HCEC 1CT (cell line): ENCODE results near the gene KRTAP19-1.
"Not testable (repeated sequence)": the region's sequence is repeated elsewhere in the genome, so short reads cannot be mapped to it uniquely, and the experiment has no call there.

Experiments
- DNase-seq: peaks from one replicate; pipeline ENCODE4 v3.0.0-alpha.2; 2017

KRTAP19-1 gene

DNA sequence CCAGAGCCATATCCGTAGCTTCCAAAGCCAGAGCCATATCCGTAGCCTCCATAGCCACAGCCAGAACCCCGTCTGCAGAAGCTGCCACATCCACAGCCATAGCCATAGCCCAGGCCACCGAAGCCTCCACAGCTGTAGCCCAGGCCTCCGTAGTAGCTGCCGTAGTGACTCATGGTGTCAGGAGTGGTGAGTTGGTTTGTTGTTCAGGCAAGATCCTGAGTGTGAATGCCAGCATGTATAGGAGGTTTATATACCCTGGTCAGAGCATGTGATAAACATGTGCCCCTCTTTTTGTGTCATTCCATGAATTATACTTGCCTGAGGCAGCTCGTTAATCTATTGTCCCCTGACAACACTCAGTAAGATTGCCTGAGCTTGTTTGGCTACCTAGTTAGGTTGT, at the start of gene KRTAP19-1:
Gene KRTAP19-1 (minus strand): TSS at position 223 of the 400 bp plus-strand sequence. CDS start 50 bp downstream, at position 173.
- DNase-seq: no peak

DNA sequence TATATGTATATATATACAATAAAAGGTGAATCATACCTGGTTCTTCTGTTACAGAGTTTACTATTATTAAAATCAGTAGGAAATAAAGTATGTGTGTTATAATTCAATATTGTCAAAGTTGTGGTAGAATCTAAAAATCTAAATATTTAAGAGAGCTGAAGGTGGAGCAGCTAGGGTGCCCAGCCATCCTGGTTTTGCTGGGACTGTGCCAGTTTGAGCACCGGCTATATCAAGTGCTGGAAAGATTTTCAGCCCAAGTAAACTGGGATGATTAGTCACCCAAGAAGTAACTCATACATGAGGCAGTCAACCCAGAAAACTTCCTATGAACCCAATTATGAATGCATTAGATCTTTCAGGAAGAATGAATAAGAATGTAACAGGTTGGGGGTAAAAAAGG, 38.7 kb upstream of the KRTAP19-1 start:
- DNase-seq: no peak

DNA sequence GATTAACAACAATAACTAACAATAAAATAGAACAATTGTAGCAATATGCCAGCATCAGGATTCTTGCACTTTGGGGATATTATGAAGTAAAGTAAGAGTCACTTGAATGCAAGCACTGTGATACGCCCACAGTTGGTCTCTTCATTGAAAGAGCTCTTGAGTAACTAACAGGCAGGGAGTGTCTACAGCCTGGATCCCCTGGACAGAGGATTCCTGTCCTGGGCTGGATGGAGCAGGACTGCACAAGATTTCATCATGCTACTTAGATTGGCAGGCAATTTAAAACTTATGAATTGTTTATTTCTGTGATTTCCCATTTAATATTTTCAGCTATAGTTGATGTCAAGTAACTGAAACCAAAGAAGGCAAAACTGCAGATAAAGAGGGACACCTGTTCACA, 35.5 kb upstream of the KRTAP19-1 start:
- no peak for DNase-seq

DNA sequence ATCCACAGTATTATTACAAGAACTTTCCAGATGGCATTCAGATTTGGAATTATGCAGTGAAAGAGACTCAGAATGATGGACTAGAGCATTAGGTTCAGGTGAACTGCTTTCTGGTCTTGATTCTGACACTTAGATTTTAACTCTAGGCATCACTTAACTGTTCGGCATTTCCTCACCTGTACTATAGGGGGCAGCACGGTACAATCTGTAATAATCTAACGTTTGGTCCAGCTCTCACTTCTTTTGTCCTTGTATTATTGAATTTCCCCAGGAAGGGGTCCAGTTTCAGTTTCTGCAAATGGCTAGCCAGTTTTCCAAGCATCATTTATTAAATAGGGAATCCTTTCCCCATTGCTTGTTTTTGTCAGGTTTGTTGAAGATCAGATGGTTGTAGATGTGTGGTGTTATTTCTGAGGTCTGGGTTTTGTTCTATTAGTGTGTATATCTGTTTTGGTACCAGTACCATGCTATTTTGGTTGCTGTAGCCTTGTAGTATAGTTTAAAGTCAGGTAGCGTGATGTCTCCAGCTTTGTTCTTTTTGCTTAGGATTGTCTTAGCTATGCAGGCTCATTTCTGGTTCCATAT, 25.5 kb upstream of the KRTAP19-1 start:
- not testable (repeated sequence) for DNase-seq

DNA sequence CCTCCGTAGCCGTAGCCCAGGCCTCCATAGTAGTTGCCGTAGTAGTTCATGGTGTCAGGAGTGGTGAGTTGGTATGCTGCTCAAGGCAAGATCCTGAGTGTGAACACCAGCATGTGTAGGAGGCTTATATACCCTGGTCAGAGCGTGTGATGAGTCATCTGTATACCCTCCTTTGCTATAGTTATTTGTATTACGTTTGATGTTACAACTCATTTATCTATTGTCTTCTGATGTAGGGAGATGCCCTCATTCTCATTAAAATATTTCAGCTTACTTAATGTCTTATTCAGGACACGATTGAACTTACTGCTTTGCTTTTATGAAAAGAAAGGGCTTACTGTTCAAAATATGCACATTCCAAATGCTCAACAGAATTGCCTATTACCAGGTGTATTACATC, 21.9 kb upstream of the KRTAP19-1 start, which contains the start of gene KRTAP19-5:
Gene KRTAP19-5 (minus strand): TSS at position 101 of the 400 bp plus-strand sequence. CDS start 51 bp downstream, at position 50.
- DNase-seq: no peak

DNA sequence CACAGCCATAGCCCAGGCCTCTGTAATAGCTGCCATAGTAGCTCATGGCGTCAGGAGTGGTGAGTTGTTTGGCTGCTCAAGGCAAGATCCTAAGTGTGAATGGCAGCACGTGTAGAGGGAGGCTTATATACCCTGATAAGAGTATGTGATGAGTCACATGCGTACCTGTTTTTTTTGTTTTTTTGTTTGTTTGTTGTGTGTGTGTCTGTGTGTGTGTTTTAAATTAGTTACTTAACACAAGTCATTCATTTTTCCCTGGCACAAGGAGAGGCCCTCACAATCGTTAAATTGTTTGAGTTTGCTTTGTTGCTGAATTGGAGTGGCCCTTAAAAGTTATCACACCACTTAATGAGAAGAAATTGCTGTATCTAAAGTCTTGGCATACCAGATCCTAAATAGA, 16.9 kb upstream of the KRTAP19-1 start, which contains the start of gene KRTAP19-4:
Gene KRTAP19-4 (minus strand): TSS at position 101 of the 400 bp plus-strand sequence. CDS start 55 bp downstream, at position 46.
- DNase-seq: no peak

DNA sequence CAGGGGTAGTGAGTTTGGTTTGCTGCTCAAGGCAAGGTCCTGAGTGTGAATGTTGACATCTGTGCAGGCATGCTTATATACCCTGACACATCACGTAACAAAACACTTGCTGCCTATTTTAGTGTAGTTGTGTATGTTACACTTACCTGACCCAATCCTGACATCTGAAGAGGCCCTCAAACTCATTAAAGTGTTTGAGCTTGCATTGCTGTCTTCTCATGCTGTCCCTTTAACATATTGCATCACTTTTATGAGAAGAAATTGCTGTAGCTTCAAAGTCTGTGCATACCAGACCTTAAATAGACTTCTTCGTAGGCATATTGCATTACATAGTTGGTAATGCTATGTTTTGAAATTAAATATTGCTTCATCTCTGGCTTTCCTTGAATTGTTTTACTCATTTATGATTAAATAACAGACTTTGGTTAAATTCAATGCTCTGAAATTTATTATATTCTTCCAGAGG, 11.8 kb upstream of the KRTAP19-1 start, which contains the start of gene KRTAP19-3:
Gene KRTAP19-3 (minus strand): TSS at position 51 of the 466 bp plus-strand sequence. CDS start 56 bp downstream, outside the sequence.
- DNase-seq: no peak

DNA sequence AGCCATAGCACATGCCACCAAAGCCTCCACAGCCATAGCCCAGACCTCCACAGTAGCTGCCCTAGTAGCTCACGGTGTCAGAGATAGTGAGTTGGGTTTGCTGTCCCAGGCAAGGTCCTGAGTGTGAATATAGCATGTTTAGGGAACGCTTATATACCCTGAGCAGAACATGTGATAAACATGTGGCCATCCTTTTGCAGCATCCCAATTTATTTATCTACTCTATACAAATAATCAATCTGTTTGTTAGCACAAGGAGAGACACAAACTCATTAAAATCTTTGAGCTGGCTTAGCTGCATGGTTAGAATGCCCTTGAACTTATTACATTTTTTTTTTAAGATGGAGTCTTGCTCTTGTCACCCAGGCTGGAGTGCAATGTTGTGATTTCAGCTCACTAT, 7.2 kb upstream of the KRTAP19-1 start, which contains the start of gene KRTAP19-2:
Gene KRTAP19-2 (minus strand): TSS at position 101 of the 400 bp plus-strand sequence. CDS start 88 bp downstream, at position 13.
- no peak for DNase-seq

DNA sequence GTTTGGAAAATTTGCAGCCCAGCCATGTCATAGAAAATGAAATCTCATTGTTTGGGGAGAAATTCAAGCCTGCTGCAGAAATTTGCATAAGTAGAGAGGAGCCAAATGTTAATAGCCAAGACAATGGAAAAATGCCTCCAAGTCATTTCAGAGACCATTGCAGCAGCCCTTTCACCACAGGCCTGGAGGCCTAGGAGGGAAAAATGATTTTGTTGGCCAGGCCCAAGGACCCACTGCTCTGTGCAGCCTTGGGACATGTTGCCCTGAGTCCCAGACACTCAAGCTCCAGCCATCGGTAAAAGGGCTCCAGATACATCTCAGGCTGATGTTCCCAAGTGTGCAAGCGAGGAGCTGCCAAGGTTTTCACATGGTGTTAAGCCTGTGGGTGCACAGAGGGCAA, 6.0 kb upstream of the KRTAP19-1 start:
- no peak for DNase-seq

DNA sequence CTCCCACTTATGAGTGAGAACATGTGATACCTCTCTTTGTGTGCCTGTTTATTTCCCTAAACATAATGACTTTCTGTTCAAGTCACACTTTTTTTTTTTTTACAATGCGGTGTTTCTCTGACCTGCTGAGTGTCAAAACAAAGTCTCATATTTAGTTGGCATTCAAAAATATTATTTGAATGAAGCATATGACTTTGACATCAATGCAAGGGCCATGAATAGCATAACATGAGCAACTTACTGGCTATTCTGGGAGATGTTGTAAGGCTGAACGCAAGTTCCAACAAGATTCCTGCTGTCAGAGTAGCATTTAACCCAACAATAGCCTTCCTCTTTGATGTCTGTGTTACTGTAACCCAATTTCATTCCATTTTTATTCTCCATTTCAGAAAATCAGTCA, 2.0 kb upstream of the KRTAP19-1 start:
- DNase-seq: no peak

DNA sequence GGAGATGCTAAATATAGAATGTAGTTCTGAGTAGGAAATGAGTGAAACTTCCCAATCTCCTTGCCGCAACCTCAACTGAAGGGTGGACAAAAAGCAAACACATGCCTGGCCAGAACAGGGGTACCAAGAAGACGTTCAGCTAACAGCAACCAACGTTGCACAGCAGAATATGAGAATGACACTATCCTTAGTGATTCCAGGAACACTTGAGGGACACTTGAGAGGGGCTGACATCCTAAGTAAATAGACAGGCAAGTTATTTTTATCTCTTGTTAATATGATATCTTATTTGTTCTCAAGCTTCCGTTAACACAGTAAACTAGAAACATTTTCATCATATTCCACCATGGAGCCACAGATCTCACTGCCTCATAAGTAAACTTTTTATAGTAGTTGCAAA, 908 bp downstream of the KRTAP19-1 start:
- DNase-seq: no peak

DNA sequence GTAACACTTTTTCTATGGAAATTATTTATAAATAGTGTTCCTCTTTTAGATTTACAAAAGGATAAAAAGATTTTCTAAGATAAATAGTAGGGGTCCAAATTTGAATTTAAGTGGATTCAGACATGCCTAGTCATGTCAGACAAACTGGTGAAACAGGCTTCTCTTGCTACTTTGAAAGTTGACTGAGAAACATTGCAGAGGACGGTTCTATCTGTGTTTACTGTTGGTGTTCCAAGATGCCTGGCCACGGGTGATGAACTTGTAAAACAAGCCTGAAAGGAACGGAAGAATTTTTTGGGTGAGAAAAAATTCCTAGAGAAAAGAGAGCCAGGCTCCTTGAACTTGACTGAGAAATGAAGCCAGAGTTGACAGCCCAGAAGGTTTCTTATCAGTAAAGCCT, 2.2 kb downstream of the KRTAP19-1 start:
- DNase-seq: no peak

DNA sequence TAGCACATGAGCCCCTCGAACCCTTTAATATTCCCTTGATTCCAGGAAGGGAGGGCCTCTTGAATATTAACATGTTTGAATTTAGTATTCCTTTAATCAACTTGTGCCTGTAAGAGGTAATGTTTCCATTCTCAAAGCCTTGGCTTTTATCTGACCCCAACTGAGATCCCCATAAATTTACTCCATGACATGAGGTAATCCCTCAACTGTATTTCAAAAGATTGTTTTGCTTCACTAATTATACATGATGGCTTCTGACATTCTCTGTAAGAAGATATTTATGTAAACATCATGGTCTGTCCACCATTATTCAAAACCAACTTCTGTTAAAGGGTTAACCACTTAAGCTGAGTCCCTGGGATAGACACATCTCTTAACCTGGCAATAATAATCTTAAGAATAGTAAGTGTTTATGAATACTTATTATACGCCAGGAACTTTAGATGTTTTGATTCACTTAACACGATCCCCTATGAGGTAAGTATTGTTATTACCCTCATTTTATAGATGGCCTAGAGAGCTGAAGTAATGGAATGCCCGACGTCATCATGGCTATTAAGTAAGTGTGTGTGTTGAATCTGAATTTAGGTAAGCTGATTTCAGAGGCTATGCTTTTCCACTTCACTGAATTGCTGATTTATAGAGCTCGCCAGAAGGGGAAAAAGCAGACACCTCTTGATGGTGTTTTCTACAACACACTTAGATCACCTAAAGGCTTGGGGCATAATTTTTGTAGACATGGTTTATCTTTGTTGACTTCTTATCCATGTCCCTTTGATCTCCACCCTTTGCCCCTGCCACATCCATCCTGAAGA, 11.1 kb downstream of the KRTAP19-1 start:
- no peak for DNase-seq

DNA sequence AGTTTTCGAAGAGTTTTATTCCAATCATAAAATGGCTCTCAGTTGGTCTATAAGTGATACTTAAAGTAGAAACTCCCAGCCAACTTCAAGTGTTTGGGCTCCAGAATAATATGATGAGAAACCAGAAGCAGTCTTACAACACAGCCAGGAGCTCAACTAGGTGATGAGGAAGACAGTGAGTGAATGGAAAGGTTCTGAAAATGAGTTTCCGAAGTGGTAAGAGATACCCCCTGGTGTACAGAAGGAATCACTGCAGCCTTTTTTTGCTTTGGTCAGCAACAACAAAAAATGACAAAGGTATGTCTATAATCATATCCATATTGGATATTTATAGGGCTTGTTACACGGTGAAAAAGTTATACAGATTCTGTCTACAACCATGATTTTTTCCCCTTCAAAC, 16.5 kb downstream of the KRTAP19-1 start:
- no peak for DNase-seq

DNA sequence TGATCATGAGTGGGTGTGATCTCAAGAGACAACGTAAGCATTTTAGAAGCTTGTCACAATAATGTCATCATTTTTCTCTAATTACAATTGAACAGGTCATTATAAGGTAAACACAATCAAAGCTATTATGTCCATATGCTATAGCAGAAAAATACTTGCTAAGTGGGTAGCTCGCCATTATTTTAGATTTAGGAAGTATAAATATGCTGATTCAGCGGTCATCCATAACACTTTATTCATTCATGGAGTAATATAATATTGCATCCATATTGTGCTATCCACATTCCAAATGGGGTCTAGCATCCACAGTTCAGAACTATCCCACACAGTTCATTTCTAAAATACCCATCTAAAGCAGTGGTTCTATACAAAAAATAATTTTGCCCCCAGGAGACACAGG, 31.7 kb downstream of the KRTAP19-1 start:
- no peak for DNase-seq

DNA sequence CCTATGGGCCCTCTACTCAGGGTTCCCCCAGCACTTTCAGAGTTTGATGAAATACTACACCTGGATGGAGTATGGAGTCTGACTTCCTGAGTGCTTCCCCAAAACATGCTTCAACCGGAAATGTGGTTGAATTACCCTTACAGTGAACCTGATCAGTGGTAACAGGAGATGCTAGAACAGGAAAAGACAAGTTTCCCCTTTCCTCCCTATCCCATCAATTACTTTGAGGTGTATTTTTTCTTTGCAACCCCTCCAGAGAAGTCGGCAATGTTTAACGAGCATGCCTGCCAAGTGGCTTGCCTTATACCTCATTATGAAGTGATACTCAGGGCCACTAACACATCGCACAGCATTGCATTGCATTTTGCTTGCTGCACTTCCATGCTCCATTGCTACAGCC, 33.1 kb downstream of the KRTAP19-1 start:
- no peak for DNase-seq

DNA sequence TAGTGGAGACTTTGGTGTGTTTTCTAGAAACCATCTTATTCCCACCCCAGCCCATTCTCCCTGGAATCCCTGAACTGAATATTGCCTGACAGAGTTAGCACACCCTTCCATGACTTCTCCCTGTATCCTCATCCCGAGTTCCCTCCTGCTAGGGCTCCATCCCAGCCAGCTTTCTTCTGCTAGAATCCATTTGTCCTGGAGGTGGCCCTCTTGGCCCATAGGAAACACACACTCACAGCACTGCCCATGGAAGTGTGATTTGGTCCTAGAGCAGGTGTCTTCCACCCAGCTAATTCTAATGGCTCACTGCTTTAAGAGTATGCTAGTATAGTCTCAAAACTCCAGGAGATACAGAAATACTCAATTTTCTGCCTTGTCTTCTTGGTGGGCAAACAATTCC, 36.0 kb downstream of the KRTAP19-1 start:
- DNase-seq: no peak

DNA sequence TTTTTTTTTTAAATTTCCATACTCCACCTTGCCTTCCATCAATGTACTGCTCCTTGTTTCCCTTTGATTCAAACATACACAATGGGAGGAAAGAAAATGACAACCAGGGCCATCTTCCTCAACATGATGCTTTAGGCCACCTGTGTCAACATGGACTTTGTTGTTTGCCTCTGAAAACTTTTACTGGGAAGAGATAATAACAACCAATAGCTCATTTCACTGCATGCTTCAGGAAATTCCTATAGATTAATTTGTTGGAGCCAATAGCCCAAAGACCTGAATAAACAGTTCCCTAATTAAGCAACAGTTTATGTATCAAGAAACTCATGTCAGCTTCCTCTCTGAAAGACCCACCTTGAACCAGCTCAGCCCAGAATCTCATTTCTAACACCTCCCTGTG, 36.9 kb downstream of the KRTAP19-1 start:
- no peak for DNase-seq

DNA sequence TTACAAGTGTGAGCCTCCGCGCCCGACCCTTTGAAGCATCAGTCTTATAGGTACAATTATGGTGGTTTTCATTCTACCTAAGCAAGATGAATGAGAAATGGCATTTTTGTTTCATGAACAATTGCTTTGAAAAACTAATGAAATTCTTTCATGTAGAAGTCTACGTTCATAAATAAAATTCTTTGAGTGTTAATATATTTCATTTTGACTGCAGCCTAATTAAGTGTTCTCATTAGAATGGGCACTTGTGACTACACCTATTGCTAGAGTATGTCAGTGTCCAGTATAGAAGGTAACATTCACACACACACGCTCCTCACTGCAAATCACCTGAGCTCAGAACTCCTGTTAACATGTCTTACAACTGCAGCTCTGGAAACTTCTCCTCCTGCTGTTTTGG, 40.2 kb downstream of the KRTAP19-1 start, which contains the start of gene KRTAP15-1:
Gene KRTAP15-1 (plus strand): TSS at position 301 of the 400 bp plus-strand sequence. CDS start 53 bp downstream, at position 354.
- no peak for DNase-seq

DNA sequence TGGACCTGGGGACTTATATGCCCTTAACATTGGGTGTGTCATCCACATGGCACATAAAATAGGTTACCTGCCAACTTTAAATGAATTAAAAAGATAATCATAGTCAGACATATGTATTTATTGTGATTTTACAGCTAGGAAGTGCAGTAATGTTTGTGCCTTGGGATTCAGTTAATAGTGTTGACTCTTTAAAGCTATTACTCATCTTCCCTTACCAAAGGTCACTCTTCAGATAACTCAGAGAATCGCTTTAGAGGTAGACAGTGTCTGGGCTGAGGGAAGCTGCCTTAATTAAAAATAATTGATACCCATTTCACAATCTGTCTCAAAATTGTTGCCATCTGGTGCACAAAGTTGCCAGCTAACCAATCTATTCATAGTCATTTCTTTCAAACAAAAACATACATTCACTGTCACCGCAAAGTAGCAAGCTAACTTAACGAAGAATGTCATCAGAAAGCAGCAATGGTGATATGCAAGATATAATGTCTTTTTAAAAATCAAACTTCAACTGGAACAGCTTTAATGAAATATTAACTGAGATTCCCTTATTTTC, 43.1 kb downstream of the KRTAP19-1 start:
- DNase-seq: no peak

DNA sequence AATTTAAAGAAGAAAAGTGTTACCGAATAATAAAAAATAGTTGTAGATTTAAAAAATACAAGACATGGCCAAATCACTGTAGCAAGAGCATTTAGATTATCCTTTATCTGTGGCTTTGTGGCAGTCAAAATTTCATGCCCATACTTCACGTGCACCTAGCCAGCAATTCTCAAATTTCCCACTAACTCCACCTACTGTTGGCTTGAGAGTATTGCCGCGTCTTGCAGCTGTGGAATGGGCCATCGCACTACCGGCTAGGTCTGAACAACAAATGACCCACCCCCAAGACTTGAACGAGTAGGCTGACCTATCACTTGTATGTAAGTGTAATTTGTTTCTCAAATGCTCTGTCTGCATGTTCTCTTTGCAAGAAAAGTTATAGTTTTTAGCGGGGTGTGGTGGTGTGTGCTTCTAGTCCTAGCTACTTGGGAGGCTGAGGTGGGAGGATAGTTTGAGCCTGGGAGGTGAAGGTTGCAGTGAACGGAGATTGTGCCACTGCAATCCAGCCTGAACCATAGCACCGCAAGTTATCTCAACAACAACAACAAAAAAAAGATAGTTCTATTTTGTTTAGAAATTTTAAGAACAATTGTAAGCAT, 46.0 kb downstream of the KRTAP19-1 start:
- no peak for DNase-seq

DNA sequence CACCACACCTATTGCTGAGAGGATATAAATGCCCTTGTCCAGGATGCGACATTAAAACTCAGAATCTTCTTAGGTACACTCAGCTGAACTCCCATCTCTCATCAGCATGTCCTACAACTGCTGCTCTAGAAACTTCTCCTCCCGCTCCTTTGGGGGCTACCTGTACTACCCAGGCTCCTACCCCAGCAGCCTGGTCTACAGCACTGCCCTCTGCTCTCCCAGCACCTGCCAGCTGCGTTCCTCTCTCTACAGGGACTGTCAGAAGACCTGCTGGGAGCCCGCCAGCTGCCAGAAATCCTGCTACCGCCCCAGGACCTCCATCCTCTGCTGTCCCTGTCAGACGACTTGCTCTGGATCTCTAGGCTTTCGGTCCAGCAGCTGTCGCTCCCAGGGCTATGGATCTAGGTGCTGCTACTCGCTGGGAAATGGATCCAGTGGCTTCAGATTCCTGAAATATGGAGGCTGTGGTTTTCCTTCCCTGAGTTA, 50.0 kb downstream of the KRTAP19-1 start, which contains the start of gene KRTAP13-4:
Gene KRTAP13-4 (plus strand): TSS at position 51 of the 486 bp plus-strand sequence. CDS start 56 bp downstream, at position 107.
- DNase-seq: no peak
